GM12864 (cell line): Measurements from ENCODE around the gene MORC1.

ENCODE experiments used
- DNase-seq: peaks from one replicate; pipeline ENCODE4 v3.0.0-alpha.2; 2011; ENCODE audit warnings: low read depth
- H3K4me3 ChIP-seq: 2 replicates; pipeline ENCODE4 v1.5.1; 2011; ENCODE audit warnings: mild to moderate bottlenecking, low read depth, low read length, control low read depth
- TF ChIP-seq, protein P1 (sequence below): IDR thresholded peaks from 2 replicates; pipeline ENCODE4 v1.5.1; 2011; ENCODE audit warnings: low read depth, mild to moderate bottlenecking, moderate library complexity, low read length, control low read depth, inconsistent platforms; ENCODE audit errors: missing control alignments

The MORC1 gene

DNA sequence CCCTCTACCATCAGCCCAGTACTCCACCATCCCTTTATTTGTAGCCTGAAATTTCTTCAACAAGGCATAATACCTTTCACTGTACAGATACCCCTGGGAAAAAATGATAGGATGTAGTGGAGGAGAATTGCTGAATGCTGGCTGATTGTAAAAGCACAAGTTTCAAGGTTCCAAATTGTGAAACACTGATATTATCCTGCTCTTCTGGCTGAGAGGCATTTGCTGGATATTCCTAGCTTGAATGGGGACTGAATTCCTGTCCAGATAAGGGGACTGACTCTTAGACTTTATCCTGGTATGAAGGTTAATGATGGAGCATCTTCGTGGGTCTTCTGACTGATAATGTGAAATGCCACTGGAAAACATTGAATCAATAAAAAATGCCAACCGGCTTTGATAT, 9.6 kb upstream of the MORC1 start:
- TF ChIP-seq, protein P1, sequence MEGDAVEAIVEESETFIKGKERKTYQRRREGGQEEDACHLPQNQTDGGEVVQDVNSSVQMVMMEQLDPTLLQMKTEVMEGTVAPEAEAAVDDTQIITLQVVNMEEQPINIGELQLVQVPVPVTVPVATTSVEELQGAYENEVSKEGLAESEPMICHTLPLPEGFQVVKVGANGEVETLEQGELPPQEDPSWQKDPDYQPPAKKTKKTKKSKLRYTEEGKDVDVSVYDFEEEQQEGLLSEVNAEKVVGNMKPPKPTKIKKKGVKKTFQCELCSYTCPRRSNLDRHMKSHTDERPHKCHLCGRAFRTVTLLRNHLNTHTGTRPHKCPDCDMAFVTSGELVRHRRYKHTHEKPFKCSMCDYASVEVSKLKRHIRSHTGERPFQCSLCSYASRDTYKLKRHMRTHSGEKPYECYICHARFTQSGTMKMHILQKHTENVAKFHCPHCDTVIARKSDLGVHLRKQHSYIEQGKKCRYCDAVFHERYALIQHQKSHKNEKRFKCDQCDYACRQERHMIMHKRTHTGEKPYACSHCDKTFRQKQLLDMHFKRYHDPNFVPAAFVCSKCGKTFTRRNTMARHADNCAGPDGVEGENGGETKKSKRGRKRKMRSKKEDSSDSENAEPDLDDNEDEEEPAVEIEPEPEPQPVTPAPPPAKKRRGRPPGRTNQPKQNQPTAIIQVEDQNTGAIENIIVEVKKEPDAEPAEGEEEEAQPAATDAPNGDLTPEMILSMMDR: no peak
- DNase-seq: no peak

DNA sequence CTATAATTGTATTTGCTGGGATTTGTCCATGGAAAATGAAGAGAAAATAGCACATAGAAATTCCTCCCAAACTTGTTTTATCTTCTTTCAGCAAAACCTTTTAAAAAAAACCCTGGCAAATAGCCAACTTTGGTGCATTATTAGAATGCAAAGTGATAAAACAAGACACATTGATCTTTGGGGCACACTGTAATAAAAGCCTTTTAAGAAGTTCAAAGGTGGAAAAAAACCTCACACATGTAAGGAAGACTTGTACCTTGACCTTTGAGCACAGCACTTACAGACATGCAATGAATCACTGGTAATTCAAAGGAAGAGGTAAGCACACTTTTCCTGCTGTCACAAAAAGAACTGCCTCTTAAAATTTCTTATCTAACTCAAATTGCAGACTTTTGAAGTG, 8.0 kb upstream of the MORC1 start:
- H3K4me3 ChIP-seq: no peak overlapping the region
- DNase-seq: no peak
- TF ChIP-seq, protein P1: no peak

More for the DNA sequence above, 9.6 kb upstream of the MORC1 start:
- no peak overlapping the region for H3K4me3 ChIP-seq

DNA sequence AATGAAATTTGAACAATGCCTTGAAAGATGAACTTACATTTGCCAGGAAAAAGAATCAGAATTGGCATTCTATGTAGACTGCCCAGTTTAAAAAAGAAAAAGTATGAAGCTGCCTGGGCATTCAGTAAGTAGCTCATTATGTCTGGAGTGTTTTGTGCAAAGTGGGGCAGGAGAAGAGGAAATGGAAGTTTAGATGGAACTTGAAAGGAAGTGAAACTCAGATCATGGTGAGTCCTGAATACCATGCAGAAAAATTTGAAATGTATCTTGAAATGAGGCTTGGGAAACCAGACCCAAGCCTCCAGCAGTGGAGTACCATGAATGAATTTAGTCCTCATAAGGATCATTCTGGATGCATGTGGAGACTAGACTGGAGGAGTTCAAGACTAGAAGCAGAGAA, 4.8 kb upstream of the MORC1 start:
- TF ChIP-seq, protein P1: no peak

DNA sequence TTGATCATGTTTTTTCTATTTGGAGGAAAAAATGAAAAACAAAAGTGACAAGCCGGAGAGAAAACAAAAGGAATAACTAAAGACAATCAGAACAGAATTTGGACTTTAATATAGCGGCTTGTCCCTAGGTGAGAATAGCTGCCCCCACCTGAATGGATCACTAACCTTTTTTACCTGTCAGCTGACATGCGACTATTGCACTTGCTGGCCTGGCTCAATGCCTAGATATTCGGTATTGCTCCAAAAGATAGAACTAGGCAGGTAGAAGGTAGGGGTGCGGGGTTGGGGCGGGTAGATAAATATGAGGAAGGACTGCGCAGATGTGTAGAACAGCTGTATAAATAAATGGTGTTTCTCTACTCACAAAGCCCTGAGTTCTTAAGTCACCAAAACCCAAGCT, 650 bp upstream of the MORC1 start:
- no peak overlapping the region for H3K4me3 ChIP-seq
- TF ChIP-seq, protein P1: no peak
- DNase-seq: no peak

More for the DNA sequence above, 4.8 kb upstream of the MORC1 start:
- H3K4me3 ChIP-seq: no peak overlapping the region
- DNase-seq: no peak

DNA sequence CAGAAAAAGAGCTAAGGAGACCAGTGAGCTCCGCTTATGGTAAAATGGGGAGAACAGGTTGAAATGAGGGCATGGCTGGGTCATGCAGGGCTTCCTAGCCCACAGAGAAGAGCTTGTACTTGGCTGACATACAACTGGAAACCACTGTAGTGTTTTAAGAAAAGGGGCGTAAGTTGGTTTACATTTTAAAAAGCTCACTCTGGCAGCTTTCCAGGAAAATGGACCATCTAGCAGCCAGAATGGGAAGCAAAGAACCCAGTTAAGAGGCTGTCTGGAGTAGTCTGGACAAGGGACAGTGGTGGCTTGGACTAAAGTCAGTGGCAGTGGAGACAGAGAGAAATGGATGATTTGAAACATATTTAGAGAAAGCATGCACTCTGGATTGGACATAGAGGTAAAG, 1.9 kb downstream of the MORC1 start:
- no peak overlapping the region for H3K4me3 ChIP-seq
- TF ChIP-seq, protein P1: no peak
- no peak for DNase-seq

DNA sequence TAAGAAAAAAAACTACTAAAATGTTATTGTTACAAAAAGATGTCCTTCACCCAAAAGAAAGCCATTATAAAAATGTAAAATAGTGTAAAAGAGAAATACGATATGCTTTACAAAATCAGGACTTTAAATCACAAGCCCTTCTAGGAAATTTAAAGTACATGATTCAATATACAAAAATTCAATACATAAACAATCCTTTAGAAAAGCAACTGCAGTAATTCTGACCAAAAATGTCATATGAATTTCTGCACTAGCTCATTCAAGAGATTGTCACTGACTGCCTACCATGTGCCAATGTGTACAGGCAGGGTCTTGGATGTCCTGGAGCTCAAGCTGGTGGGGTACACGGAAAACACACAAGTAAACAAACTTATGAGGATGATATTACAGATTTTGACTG, 2.5 kb downstream of the MORC1 start:
- no peak overlapping the region for H3K4me3 ChIP-seq
- TF ChIP-seq, protein P1: no peak
- no peak for DNase-seq

DNA sequence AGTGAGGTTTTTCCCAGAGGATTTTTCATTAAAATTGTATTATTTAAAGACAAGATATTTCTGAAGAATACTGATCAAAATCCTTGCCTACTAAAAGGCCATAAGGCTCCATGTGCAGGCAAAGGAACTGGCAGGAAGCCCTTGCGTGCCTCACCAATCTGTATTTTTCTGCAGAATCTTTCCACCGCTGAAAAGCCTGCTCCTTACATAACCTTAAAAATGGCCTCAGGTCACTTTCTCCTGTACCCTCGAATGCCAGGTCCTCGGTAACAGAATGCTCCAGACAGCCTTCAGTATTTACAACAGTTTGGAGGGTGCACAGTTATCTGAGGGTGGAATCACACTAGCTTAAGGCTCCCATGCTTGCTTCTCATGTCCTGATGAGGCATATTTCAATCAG, 3.2 kb downstream of the MORC1 start:
- H3K4me3 ChIP-seq: no peak overlapping the region
- TF ChIP-seq, protein P1: no peak
- DNase-seq: no peak
